ENCODE data around the gene GMFB.
"Not testable (repeated sequence)": the region's sequence is repeated elsewhere in the genome, so short reads cannot be mapped to it uniquely, and the experiment has no call there.

Gene GMFB

DNA sequence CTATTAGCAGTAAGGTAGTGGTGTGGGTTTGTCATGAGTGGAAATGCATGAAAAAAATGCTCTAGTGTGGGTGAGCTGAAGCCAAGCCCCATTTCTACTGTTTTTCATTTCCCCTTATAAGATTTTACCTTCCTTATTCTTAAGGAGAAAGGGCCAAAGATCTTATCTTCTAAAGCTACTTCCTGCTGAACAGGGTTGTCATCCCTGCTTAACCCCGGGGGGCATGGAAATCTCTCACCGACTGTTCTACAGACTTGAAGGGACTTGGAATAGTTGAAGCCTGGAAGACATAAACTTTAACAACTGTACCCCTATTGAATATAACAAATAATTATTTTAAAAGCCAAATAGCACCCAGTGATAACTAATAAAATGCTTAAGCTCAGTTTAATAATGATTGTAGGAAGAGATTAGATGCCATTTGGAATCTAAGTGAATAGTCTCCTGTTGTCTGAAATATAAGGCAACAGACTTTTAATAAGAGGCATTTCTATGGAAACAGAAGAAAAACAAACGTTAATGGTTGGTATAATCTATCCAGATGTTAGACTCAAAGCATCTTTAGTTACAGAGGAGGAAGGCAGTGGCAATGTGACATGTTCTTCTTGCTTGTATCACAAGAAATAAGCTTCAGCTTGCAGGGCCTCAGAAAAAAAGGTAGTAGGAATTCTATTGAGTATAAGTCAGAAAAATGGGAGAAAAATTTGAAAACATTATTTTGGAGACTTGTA, 1.8 kb upstream of the GMFB start:
- no peak for DNase-seq

DNA sequence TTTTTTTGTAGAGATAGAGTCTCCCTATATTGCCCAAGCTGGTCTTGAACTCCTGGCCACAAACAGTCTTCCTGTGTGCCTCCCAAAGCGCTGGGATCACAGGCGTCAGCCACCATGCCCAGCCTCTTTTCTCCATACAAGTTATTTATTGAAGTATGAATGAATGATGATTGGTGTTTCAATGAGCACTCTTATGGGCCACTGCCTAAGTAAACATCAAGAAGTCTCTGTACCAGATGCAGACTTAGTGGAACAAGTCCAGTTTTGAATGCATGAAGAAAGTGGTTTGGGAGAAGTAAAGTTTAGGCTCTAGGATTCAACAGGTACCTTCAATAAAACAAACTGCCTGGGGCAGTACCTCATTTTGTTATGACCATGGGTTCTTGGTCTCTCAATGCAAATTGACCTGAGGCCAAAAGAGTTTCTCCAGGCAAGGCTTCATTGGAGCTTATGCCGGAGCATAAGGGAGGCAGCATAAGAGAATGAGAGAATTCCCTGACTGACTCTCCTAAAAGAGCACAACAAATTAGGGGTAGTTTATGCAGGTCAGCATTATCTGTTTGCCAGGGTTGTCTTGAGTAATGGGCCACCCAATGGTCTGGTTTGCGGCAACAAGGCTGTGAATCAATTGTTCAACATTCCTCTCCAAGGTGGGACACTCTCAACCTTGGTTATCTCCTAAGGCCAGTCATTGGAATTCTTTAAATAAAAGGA, 1.1 kb upstream of the GMFB start:
- DNase-seq: no peak

DNA sequence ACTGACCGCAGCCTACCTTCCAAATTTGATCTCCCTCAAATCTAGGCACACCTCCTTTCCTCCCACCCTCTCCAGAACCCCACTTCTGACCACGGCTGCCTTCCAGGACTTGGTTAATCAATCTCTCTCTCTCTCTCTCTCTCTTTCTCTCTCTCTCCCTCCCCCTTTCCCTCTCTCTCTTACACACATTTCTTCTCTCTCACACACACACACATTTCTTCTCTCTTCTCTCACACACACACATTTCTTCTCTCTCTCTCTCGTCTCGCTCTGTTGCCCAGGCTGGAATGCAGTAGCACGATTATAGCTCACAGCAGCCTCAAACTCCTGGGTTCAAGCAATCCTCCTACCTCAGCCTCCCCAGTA, 521 bp upstream of the GMFB start:
- DNase-seq: no peak

DNA sequence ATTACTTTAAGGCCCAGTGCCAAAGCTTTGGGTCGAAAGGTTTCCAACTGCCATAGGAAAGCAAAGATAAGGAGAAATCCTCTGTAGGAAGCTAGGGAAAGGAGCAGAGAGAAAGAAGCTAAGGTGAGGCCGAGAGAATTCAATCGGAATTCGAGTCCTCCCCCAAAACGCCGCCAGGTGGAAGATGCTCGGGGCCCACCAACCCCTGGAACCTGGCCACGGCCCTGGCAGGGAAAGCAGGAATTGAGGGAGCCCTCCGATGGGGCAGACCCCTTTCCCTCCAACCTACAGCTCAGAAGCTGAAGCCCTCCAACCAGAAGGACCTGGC, 498 bp downstream of the GMFB start:
- no peak for DNase-seq

DNA sequence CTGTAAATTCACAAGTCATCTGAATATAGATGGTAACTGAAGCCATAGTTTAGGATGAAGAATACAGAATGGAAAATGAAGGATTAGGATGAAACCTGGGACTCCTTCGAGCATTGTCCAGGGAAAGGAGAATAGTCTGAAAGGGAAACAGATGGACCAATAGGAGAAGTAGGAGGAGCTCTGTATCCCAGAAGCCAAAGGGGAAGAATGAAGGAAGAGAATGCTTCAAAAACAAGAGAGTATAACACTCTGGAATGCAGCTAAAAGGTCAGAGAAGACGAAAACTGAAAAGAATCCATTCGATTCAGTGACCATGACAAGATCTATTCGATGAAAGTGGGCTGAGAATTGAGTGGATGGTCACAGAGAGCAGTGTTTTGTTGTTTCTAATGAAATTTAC, 1.0 kb downstream of the GMFB start:
- no peak for DNase-seq

DNA sequence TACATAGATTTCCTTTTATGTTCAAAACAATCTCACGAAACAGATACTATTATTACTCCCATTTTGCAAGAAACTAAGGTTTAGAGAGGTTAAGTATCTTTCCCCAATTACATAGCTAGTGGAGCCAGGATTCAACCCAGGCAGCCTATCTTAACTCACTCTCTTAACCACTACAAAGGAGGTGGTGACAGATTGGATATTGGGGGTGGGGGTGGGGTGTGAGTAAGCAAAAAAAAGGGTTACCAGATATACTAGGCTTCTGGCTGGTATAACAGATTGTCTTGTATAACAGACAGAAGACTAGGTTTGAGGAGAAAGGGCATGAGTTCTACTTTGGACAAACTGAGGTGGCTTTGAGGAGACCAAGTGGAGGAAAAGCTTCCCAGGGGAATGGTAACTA, 2.1 kb downstream of the GMFB start:
- no peak for DNase-seq

DNA sequence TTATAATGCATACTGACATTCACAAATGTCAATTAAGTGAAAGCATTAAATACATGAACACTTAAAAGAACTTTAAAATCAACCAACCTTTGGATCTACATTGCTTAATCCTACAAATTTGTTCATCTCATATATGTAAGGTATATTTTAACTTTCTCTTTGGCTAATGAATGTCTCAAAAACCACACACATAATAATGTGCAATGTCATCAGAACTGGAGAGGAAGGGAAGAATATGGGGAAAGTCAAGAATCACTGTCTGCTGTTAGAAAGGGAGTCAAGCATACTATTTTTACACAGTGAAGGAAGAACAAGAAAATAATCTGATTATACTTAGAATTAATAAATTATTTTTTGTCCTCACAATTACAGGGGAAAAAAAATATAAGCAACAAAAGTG, 4.9 kb downstream of the GMFB start:
- DNase-seq: no peak

DNA sequence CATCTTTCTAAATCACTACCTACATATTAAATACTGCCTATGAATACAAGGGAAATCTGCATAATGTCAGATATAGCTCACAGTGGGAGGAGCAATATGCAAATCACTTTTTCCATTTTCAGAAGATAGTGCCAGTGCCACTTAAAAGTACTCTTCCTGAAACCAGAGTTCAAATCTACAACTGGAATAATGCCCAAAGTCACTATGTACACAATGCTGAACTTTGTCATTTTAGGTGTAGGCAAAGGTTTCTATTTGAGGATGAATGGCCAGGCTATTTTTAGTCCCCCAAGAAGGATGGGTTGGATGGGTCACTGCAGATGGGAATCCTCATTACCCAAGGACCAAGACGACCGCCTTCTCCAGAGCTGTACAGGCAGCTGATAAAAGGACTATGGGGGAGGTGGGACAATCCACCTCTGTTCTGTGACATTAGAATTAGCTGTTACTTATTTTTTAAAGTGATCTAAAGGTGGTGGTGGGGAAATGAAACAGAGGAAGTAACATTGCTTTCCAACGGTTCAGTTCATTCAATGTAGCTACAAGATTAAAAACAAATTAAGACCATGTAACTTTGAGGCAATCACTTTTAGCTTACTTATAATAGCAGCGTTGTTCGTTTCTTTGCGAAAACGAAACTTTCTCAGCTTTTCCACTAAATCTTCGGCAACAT, 5.6 kb downstream of the GMFB start:
- DNase-seq: no peak

DNA sequence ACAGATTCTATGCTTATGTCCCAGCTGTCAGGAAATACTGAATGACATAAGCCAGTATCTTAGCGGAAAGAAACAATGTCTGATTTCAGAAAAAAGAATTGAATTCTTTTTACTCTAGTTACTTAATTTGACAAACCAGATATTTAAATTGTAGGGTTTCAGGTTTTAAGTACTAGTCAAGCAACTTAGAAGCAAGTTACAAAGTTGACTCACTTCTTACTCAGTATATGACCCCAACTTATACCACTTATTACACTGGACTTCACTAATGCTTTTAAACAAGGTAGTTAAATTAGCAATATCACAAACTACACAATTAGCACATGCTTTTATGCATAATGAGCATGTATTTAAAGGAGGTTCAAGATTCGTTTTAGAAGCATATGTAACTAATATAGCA, 7.1 kb downstream of the GMFB start:
- no peak for DNase-seq

DNA sequence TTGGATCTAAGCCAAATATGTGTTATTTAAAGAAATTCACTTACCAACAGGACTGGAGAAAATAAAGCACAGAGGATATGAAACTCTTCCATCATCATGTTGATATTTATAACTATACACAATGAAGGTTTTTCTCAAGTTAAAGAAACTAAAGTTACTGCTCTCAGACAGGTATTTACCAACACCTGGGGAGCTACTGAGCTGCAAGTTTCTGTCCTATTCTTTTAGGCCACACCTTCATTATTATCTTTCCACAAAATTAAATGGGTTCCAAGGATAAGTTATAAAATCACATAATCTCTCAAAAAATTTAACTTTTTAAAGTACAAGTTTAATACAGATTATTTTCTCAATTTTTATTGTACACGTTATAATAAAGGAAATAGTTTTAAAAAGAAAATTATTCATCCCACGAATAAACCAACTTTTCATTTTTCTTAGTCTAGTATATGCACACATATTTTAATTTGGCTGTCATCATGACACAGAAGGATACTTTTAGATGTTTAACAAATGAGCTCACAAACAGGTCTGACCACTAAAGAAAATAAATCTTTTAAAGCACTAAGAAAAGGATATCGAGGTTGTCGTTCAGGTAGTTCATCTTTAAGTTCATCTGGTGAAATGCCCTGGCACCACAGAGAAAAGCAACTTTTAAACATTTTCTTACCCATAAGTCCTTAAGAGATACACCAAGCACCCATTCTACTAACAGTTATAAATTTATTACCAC, 7.8 kb downstream of the GMFB start:
- DNase-seq: no peak

DNA sequence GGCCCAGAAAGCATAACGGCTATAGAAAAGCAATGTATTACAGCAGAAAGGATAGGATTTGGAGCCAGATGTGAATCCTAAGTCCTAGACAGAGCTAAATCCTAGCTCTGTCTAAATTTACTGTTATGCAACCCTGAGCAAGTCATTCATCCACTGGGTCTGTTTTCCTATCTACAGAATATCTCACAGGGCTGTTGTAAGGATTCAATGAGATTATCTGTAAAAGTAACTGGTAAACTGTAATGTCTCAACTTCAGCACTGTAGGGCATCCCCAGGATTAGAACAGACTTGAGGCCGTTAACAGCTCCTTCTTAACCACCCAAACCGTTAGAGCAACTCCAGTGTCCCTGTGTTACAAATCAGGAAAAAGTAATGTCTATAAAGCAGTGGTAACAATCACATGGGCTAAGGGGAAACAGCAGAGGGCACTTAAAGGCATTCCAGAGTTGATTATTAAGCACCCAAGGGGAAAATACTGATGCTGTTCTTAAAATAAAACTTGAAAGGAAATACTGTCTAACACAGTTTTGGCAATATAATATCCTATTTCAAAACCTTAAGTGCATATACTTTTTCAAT, 10.1 kb downstream of the GMFB start:
- no peak for DNase-seq

DNA sequence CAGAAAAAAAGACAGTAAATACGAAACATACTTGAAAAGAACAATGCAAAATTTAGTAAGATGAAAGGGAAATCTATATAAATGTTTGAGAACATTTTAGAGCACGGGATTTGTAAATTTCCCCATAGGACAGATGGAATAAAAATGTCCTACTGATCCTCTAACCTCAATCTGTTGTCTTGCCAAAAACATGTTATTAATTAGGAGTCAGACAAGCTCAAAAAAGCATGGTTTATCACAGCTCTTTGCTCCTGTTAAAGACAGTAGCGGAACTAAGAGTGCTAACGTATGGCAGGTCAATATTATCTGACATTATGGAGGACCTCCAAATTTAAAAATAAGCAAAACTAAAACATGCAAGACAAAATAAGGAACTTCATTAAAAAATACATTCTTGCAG, 12.9 kb downstream of the GMFB start:
- no peak for DNase-seq

DNA sequence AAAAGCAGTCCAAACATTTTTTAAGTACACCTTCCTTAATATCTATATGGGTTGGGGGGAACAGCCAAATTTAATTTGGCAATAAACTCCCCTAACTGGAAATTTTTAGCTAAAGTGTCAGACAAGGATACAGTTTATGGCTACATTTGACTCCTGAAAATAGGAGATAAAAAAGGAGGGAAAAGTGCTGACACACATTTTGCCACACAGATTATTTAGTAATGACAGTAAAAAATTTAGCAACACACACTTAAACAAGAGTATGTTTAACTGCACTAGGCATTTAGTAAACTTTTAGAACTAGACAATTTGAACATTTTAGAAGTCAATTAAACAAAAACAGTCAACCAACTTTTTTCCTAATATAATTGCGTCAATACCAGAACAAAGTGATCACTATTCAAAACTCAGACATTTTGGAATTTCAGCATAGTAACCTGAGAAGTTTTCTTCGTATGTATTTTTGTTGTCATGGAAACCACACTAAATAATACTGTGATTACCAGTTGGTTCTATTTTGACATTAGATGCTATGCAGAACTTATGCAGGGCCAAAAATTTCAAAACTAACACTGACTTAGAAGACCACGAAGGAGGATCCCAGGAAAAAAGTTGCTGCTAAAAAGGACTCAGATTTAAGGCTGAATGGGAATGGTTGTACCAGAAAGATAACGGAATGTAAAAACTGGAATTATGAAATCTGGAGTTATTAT, 13.4 kb downstream of the GMFB start:
- DNase-seq: no peak

DNA sequence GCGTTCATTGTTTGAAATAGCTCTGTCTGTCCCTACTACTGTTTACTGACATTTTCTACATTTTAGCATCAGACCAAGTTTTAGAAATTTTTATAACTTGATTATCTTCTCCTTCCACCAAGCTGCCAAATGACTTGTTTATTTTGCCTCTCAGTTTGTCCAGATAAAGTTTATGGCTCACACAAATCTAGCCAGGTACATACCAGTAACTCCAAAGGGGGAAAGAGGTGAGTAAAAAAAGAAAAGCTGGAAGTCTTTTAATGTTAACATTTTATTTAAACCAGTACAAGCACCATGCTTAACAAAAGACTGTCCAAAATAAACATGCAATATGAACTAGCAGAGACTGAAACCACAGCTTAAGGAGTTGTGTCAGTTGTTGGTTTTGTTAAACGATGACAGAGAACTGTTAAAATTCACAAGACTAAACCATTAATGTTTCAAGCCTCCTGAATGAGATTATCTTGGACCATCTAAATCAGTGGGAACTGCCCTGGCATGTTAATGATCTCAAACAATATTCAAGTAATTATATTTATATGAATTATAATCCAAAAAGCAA, 14.5 kb downstream of the GMFB start:
- DNase-seq: no peak

DNA sequence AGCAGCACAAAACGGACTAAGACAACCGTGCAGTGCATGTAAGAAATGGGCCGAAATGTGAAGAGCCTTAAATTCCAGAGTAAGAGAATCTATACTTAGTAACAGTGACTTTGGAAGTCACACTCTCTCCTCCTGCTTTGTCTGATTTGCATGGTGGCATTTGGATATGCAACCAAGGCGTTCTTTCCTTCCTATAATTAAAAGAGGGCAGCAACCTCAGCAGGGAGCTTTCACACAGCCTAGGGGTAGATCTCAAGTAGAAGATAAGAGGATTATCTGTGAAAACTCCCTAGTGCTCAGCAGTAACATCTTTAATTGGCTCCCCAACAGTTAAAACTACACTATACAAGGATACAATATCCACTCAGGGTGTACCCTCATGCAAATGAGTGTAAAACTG, 16.5 kb downstream of the GMFB start:
- DNase-seq: peak; percentile 99

DNA sequence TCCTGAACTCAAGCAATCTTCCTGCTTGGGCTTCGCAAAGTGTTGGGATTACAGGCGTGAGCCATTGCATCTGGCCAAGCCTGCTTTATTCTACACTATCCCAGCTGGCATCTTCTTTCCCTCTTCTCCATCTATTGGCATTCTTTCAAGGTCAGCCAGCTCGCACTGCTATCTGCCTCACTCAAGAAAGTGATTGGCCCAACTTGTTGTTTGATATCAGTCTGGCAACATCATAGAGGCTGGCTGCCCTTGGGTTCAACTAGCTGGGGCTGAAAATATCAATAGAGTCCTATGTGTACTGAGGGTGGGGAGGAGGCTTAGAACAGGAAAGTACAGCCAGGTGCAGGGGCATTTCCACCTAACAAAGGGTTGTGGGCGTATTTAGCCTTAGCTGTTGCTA, 17.1 kb downstream of the GMFB start:
- no peak for DNase-seq

DNA sequence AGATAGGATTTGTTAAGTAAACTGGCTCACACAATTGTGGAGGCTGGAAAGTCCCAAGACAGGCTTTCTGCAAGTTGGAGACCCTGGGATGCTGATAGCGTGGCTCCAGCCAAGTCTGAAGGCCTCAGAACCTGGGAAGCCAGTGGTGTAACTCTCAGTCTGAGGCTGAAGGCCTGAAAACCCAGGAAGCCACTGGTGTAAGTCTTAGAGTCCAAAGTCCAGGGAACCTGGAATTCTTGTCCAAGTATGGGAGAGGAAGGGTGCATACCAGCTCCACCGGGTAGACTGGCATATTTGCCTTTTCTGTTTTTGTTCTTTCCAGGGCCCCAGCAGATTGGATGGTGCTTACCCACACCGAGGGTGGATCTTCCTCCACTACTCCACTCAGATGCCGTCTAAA, 18.1 kb downstream of the GMFB start:
- no peak for DNase-seq

DNA sequence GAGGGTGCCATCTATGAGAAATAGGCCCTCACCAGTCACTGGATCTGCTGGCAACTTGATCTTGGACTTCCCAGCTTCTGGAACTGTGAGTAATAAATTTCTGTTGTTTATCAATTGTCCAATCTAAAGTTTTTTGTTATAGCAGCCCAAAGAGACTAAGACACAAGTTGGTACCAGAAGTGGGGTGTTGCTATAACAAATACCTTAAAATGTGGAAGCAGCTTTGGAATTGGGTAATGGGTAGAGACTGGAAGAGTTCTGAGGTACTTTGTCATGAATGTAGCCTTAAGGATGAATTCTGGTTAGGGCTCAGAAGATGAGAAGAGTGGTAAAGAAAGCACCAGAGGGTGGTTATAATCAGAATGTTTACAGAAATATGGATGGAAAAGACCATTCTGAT, 21.5 kb downstream of the GMFB start:
- DNase-seq: no peak

DNA sequence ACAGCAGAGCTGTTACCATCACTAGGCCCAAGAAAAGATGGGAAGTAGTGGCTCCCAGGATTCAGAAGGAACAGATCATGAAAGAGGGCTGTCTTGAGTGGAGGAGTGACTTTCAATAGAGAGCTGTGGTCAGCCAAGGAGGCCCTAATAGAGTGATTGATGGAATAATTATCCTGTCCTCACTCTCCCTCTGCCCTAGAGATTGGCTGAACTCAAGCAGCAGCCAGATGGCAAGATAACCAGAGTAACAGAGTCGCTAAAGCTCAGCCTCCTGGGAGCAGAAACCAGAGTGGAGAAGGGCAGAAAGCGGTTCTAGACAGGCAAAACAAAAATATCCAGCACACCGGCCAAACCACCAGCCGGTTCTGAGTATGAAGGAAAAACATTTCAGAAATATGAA, 23.1 kb downstream of the GMFB start:
- DNase-seq: peak; percentile 98

DNA sequence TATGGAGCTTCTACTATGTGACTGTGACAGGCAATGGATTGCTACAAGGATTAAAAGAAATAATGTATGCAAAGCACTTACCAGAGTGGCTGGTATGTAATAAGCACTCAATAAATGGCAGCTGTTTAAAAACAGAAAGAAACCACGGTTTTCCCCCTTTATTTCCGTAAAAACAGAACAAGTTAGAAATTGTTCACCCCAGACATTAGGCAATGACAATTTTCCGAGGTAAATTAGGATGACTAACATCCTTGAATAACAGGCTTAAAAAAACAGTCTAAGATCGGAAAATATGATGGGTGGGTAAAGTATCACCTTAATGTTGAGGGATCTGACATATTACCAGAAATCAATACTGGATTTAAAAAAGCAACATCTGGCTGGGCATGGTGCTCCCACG, 26.7 kb downstream of the GMFB start:
- DNase-seq: no peak

DNA sequence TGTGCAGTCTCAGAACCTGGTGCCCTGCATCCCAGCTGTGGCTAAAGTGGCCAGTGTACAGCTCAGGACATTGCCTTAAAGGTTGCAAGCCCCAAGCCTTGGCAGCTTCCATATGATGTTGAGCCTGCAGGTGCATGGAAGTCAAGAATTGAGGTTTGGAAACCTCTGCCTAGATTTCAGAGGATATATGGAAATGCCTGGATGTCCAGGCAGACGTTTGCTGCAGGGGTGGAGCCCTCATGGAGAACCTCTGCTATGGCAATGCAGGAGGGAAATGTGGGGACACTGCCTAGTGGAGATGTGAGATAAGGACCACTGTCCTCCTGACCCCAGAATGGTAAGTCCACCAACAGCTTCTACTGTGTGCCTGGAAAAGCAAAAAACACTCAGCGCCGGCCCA, 29.7 kb downstream of the GMFB start:
- DNase-seq: no peak

DNA sequence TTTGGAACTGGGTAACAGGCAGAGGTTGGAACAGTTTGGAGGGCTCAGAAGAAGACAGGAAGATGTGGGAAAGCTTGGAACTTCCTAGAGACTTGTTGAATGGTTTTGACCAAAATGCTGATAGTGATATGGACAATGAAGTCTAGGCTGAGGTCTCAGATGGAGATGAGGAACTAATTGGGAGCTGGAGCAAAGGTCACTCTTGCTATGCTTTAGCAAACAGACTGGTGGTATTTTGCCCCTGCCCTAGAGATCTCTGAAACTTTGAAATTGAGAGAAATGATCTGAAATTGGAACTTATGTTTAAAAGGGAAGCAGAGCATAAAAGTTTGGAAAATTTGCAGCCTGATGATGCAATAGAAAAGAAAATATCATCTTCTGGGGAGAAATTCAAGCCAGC, 30.2 kb downstream of the GMFB start:
- DNase-seq: not testable (repeated sequence)

DNA sequence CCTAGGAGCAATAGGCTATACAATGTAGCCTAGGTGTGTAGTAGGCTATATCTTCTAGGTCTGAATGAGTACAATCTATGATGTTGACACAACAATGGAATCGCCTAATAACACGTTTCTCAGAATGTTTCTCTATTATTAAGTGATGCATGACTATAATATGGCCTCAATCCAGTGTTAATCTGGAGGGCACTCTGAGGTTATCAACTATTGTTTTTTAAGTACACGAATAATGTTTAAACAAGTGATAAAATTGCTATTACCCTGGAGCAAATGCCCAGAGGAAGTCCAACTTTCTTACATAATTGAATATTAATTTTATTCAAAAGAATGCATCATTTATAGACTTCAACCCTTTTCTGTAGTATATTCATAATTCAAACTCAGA, 31.2 kb downstream of the GMFB start:
- DNase-seq: no peak

Data from NCI-H524 treated with DMSO at 0.1 percent for 48 hours (cell line).